ENCODE data around the gene POLDIP2. TPM values are rescaled to one million over a fixed set of nuclear protein-coding genes. Genes with fewer than 3 reads are reported as not detected.
A peak's percentile ranks its signal among the peaks of the same experiment; 100 is the strongest.
"Not testable (repeated sequence)": the region's sequence is repeated elsewhere in the genome, so short reads cannot be mapped to it uniquely, and the experiment has no call there.

Gene POLDIP2
- total RNA-seq, 1 donor from 2014 or later: 66.9 TPM

- DNase-seq (ENCODE audit: low read depth in 2 of 2): no peak
Measured at GRCh38 chr17:28366605-28367004, 9.3 kb upstream of the POLDIP2 start.

GRCh38 chr17:28365487-28365886, 8.2 kb upstream of the POLDIP2 start:
- no peak for DNase-seq (ENCODE audit: low read depth in 2 of 2)

DNA sequence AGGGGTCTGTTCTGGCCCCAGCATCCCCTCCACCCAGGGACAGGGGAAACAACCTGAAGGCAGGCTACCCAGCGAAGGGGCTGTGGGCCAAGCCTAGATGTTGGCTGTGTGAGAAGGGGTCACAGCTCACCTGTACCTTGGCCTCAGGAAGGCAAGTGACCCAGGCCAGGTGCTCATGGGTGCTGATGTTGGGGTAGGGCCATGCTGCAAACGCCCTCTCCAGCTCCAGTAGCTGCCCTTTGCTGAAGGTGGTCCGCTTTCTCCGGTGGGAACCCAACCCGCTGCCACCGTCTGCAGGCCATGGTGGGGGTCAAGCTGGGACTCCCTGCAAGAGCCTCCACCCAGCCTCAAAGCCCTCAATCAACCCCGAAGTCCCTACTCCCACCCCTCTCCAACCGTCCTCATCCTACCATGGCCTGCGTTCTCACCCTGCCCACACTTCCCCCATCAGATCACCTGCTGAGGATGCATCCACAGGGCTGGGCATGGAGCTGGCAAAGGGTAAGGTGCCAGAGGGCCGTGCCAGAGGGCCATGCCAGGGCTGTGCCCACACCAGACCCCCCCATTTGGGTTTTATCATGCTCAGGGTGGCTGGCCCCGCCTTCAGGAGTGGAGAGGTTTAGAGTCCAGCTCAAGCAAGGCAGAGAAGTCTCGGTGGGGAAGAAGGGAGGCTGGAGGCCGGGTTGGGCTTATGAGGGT, 7.5 kb upstream of the POLDIP2 start, which contains the start of gene SEBOX:
SEBOX (minus strand) TSS at position 535 of the 699 bp plus-strand sequence; CDS start at position 487, 48 bp downstream.
- no peak for DNase-seq (ENCODE audit: low read depth in 2 of 2)

DNA sequence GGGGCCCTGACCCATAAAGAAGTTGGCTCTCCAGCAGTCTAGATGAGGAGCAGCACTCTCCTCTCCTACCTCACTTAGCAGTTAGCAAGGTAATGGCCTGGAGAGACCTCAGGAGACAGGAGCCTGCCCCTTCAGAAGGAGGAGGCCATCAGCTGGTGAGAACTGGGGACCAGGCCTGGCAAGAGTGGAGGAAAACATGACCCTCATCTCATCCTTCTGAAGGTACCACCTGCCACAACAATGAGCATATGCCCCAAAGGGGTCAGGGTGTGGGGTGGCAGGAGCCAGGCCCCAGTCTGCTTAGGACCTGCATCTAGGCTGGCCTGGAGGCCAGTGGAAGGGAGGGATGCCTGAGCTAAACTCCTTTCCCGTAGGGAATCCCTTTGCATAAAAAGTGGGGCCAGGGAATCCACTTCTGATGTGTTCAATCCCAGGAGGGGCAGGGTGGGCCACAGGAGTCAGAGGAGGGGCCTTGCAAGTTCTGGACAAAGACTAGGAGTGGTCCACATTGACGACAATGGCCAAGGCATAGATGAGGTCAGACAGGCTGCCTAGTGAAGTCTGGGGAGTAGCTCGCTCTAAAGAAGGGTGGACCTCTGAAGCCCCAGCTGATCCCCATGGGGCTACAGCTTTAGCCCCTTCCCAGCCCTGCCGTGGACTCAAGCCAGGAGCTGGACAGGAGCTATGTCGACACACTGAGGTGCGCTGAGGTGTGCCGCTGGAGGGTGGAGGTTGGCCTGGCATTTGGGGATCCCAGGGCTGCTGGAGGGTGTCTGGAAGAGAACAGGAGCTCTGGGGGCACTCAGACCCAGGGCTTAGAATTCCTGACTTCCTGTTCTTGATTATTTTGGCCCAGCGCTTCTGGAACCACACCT, 6.7 kb upstream of the POLDIP2 start:
- DNase-seq (ENCODE audit: low read depth in 2 of 2): no peak

DNA sequence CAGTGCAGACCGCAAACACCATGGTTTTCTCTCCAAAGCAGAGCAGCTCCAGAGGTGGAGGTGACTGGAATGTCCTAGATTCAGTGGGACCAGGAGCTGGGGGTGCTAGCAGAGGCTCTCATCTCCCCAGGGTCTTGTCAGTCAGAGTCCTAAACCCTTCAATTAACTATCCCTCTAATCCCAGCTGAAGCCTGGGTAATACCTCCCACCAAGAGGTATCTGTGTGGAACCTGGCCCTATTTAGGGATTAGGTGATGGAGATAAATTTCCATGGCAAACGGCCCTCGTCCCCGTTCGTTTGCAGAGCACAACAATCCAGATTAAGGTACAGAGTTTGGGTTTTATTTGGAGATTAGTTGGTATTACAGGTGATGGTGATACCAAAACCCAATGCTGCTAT, 5.9 kb upstream of the POLDIP2 start:
- no peak for DNase-seq (ENCODE audit: low read depth in 2 of 2)

DNA sequence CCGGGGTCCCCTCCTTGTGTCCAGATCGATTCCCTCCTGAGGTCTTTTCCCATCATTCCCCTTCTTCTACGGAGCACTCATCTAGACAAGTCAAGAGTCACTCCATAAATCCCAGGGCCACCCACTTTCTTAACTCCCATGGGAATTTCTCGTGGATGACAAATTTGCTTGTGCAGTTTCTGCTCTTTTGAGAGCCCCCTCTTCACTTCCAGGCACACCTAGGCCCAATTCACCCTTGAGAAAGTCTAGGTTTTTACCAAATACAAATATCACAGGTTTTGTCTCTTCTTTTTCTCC, 522 bp upstream of the POLDIP2 start:
- no peak for DNase-seq (ENCODE audit: low read depth in 2 of 2)

- no peak for DNase-seq (ENCODE audit: low read depth in 2 of 2)
Measured at GRCh38 chr17:28350271-28350670, 7.1 kb downstream of the POLDIP2 start.

- DNase-seq (ENCODE audit: low read depth in 2 of 2): no peak
Measured at GRCh38 chr17:28348979-28349378, 8.3 kb downstream of the POLDIP2 start.

- DNase-seq (ENCODE audit: low read depth in 2 of 2): no peak
Measured at GRCh38 chr17:28347261-28347891, 10.0 kb downstream of the POLDIP2 start.

- DNase-seq (ENCODE audit: low read depth in 2 of 2): peak; percentile 81 to 85
Measured at GRCh38 chr17:28346746-28347246, 10.5 kb downstream of the POLDIP2 start.

DNA sequence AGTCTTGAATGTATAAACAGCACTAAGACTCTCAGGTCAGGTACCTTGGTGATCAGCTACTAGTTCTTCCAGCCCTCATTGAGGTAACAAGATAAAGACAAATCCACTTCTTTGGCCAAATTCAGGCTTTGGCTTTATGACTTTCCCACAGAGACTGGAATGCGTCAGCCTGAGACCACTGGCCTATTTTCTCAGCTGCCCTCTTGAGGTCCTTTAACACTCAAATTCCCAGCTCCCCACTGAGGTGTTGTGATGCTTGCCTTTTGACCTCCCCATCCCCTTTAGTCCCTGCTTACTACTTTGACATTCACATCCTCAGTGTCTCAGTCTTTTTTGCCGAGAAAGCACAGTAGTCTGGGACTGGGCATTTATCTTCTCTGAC, 11.1 kb downstream of the POLDIP2 start:
- DNase-seq (ENCODE audit: low read depth in 2 of 2): no peak

DNA sequence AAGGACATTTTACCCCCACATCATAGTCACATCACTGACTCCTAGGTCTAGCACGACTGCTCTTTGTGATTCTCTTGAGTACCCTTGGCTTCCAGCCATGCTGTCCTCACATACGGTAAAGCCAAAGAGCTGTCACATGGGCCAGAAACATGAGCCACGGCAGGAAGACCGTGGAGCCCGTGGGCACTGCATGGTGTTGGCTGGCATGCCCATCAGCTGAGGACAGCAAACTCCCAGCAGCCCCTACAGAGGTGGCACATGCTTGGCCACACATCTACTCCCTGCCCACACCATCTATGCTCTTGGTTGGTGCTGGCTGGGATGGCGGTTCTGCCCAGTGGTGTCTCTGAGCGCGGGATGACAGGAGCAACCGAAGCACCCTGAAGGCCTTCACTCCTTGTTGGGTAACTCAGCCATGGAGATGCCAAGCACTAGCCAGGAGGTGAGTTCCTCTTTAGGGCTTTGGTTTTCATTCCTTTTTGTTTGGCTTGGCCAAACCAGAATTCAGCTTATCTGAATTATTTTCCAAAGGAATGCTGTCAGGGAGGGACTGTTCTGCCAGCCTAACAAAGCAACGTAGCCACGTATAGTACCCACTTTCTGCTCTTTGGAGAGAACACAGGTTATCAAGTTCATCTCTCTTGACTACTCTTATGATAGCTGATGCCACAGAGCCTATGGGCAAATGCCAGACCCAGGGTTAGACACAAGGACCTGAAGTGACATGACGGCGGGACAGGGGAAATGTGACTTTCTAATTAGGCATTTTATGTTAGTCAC, 11.7 kb downstream of the POLDIP2 start:
- peak in 1 of 2 donors; percentile 36 for DNase-seq (ENCODE audit: low read depth in 2 of 2)

- DNase-seq (ENCODE audit: low read depth in 2 of 2): no peak
Measured at GRCh38 chr17:28344435-28344901, 12.9 kb downstream of the POLDIP2 start.

DNA sequence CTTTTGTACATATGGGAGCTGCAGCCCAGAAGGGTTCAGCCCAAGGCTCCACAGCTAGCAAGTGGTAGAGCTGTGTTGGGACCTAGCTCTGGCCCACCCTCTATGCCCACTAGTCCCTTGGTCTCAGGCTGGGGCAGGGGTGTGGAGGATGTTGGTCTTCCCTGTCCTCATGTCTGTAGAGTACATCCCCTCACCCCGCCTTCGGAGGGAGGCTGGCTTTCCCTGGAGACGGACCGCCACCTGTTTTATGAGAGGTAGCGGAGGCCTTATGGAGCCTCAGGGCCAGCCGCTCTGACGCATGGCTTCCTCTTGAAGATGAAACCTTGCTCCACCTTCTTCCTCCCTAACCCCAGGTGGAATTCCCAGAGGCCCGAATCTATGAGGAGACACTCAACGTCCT, 13.3 kb downstream of the POLDIP2 start:
- no peak for DNase-seq (ENCODE audit: low read depth in 2 of 2)

GRCh38 chr17:28343491-28343932, 13.8 kb downstream of the POLDIP2 start:
- no peak for DNase-seq (ENCODE audit: low read depth in 2 of 2)

DNA sequence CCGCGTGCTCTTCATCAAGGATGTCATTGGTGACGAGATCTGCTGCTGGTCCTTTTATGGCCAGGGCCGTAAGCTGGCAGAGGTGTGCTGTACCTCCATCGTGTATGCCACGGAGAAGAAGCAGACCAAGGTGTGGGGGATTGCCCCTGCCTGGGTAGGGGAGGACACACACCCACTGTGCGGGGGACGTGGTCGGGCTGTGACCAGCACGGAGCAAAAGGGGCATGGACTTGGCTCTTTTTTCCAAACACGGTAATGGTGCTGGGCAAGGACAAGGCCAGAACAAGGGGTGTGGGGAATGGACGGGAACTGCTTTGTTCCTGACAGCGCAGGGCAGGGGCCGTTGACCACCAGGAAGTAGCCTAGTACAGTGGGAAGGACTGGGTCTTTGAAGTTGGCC, 15.0 kb downstream of the POLDIP2 start:
- DNase-seq (ENCODE audit: low read depth in 2 of 2): no peak

GRCh38 chr17:28341516-28341915, 15.8 kb downstream of the POLDIP2 start:
- DNase-seq (ENCODE audit: low read depth in 2 of 2): no peak

DNA sequence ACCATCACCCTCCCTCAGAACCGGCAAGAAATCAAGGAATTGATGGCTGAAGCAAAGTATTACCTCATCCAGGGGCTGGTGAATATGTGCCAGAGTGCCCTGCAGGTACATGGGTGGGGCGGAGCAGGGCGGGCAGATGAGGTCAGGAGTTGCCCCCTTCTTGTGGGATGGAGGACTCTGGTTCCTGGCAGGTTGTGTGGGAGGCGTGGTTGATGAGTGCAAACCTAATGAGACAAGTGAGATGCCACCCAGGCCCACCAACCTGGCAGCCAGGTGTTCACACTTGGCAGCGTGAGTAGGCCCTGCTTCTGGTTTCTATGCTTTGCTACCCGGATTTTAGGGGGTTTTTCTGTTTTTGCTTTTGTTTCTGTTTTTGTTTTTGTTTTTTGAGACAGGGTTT, 17.0 kb downstream of the POLDIP2 start:
- DNase-seq (ENCODE audit: low read depth in 2 of 2): no peak

DNA sequence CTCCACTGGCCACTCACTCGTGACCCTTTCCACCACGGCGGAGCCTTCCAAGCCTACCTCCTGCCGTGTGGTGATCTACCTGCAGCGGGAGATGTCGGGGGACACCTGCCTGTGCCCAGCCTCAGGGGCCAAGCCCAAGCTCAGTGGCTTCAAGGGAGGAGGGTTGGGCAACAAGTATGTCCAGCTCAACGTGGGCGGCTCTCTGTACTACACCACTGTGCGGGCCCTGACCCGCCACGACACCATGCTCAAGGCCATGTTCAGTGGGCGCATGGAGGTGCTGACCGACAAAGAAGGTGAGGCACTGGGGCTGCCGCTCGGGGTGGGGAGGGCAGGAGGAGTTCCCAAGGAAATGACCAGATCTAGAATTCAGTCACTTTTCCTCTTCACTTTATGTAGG, 17.9 kb downstream of the POLDIP2 start:
- no peak for DNase-seq (ENCODE audit: low read depth in 2 of 2)

GRCh38 chr17:28338769-28339212, 18.5 kb downstream of the POLDIP2 start:
- DNase-seq (ENCODE audit: low read depth in 2 of 2): not testable (repeated sequence)
